GM18499 (cell line): ENCODE measurements around the gene DCK.
"Not testable (repeated sequence)": the region's sequence is repeated elsewhere in the genome, so short reads cannot be mapped to it uniquely, and the experiment has no call there.

Experiments
- ATAC-seq: cut with Tn5 transposase; IDR thresholded peaks from one replicate; pipeline ENCODE4 v1.9.1; 2021; ENCODE audit warnings: moderate number of reproducible peaks; ENCODE audit not compliant: insufficient read depth, unreplicated experiment

Gene DCK

DNA sequence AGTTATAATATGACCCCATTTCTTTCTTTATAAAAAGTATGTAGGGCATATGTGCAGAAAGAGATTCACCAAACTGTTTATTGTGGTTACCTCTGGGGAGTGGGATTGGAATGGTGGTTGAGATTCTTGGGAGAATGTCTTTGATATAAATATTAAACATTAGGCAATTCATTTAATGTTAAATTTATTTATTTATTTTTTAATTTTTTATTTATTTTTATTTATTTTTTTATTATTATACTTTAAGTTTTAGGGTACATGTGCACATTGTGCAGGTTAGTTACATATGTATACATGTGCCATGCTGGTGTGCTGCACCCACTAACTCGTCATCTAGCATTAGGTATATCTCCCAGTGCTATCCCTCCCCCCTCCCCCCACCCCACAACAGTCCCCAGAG lies 60.2 kb downstream of the DCK start:
- ATAC-seq, result not testable (repeated sequence)

DNA sequence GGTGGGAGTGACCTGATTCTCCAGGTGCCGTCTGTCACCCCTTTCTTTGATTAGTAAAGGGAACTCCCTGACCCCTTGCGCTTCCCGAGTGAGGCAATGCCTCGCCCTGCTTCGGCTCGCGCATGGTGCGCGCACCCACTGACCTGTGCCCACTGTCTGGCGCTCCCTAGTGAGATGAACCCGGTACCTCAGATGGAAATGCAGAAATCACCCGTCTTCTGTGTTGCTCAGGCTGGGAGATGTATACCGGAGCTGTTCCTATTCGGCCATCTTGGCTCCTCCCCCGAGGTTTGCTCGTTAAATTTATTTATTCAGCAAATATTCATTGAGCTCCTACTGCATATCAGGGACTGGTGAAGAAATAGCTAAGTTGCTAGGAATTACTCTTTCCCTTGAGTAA lies 66.1 kb downstream of the DCK start:
- not testable (repeated sequence) for ATAC-seq

DNA sequence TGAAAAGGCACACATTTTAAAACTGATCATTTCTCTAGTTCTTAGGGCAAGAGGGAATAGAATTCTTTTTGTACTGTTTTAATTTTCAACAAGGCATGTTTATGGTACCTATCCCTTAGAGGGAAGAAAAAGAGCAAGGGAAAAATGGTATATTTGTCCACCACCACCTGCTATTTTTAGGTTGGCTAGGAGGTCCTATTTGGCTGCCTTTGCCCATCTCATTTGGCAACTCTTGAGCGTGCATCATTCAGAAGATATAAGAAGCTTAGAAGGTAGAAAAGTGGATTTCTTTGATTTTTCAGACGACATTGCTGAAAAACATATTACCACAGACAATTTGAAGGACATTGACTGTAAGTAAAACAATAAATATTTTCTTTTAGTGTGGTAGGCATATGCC lies 69.0 kb downstream of the DCK start:
- ATAC-seq, result no peak

DNA sequence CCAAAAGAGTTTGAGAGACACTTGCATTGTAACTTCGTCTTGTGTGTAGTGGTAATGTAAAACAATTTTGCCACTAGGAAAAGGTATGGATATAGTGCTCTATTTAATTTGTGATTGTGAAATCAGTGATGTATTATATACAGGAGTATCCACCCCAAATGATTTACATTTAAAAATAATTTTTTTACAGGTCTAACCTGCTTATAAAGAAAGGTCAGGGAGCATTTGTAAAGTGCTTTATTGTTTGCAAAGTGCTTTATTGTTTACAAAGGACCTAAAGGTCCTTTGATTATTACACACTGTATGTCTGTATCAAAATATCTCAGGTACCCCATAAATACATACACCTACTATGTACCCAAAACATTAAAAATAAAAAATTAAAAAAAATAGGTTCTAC lies 70.3 kb downstream of the DCK start:
- ATAC-seq, result no peak

DNA sequence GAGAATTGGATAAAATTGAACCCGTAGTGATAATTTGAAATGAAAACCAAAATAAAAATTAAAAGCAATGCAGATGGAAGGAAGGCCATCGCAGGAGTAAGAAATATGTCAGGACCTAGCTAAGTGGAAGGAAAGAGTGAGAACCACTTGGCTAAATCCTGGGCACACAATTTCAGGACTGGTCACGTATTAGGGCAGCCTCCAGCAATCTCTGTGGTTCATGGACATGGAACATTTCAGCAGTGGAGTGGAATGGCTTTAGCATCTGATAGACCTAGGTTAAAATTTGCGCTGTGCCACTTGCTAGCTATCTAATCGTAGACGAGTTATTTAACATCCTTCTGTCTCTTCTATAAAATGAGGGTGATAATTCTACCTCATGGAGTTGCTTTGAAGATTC lies 71.1 kb downstream of the DCK start:
- no peak for ATAC-seq

DNA sequence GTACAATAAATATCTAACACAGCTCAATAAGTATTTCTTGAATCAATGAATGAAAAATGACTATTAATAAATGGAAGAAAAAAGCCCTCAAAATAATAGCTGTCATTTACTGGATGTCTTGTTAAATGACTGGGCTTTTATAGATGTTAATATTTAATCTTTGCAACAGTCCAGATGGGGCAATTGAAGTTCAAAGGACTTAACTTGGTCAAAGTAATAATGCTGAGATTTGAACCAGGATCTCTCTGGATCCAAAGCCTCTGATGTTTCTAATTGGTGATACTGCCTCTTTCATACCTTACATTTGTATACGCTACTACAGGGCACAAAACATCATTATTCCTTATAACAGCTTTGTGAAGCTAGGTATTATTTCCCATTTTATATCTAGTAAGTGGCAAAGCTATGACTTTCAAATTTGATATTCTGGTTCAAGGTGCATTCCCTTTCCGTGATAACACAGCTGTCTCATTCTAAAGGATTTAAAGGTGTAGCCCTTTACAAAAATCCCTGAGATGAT lies 72.6 kb downstream of the DCK start:
- no peak for ATAC-seq

DNA sequence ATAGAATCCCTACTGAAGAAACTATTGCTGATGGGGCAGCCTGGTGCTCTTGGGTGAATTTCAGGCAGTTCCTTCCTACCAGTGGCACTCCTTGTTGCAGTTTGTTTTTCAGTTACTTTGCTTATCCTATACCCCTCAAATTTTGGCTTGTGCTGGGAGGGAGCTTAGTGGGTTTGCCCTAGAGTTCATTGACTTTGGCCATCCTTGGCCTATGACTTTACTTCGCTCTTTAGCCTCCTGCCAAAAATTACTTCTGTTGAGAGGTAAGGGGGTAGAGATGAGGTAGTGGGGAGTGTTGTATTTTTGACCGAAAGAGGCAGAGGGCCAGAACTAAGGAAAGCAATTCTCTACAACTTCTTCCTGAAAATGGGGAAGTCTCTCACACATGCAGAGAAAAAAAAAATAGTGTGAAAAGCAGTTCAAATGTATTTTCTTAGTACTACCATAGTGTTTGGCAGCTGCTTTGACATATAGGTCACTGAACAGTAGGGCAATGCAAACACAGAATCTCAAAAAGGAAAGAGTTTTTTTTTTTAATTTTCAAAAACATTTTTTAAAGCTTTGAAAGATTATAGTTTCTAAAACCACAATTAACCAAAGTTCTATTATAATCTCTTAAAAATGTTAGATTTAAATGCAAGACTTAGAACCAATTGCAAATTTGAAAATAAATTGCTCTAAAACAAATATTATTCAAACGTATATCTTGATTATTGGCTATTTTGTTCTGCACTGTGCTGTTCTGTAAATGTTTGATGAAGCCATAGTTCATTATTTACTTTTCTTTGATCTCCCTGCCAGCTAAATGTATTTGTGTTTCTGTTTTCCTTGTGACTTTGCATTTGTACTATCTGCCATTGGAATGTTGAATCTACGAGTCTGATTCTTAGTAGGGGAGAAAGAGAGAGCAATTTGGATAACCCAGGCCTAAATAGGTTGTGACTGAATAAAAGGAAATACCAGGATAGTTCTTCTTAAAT lies 73.6 kb downstream of the DCK start:
- ATAC-seq, result no peak

DNA sequence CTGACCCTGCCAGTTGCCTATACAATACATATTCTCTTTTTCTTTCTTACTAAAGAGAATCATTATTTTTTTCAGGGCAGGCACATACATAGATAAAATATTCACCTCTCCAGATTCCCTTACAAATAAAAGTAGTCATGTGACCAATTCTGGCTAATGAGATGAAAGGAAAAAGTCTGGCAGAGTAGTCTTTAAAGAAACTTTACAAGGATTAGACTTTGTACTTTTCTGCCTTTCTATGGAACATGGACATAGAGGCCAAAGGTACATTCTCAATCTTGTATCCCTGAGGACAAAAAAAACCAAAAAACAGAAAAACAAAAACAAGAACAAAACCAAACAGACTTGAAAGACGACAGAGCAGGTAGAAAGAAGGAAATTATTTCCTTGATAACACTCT lies 75.6 kb downstream of the DCK start:
- ATAC-seq, result no peak

DNA sequence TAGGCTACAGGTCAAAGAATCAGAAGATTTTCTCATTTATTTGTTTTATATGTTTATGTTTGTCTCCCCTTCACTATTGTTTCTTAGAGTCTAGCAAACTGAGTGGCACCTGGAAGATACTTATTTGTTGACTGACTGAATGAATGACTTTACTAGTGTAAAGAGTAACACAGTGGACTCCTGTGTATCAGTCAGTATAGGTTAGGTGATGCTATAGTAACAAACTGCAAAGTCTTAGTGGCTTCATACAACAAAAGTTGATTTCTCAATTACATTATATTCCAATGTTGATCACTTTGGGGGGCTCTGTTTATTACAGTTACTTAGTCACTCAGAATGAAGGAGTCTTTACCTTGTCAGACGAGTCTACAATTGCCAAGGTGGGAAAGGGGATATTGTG lies 76.6 kb downstream of the DCK start:
- ATAC-seq, result no peak

DNA sequence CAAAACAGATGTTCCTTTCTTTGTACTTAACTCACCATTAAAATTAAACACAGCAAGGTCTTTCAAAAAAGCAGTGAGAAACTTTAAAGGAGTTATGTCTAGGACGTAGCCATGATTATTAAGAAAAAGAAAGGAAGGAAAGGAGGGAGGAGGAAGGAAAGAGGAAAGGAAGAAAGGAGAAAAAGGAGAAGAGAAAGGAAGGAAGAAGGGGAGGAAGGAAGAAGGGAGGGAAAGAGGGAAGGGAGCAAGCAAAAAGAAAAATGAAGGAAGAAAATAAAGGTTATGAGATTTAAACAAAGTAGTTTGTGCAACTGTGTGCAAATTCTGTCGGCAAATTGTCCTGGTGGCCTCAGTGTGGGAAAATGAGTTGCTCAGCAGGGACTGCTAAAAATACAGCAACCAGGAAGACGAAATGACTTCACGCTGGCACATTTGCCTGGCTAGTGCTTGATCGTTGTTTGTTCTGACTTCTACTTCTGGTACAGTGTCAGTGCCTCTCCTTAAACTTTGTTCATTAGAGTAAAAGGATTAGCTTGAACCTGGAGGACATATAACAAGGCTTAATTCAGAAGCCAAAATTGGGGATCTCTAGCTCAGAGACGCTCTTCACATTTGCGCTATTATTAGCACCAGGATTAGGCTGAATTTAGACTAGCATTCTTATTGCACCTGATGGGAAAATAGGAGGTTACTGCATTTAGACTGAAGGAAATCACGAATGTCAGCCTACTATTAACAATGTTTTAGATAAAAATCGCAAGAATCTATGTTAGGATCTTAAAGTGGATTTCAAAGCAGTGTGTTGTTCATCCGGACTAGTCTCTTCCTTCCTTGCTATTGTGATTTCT lies 81.2 kb downstream of the DCK start:
- no peak for ATAC-seq
